Stimulated activated CD4-positive, alpha-beta T cell treated with anti-CD3 and anti-CD28 coated beads, Interleukin-1b, Interleukin-23, amount 100 ng/mL, for 4 hours (primary cell): Measurements from ENCODE around the gene EIF4G3.
"Not testable (repeated sequence)": the region's sequence is repeated elsewhere in the genome, so short reads cannot be mapped to it uniquely, and the experiment has no call there.

ENCODE experiments used
- DNase-seq, 2 donors: peaks; one replicate each; pipeline ENCODE4 v3.0.0-alpha.2; 2020; ENCODE audit warnings: low read depth in 2 of 2

The EIF4G3 gene

GRCh38 chr1:21154717-21155116 is 22.0 kb downstream of the EIF4G3 start:
- no peak for DNase-seq

GRCh38 chr1:21153388-21153787 is 23.3 kb downstream of the EIF4G3 start:
- no peak for DNase-seq

GRCh38 chr1:21152423-21153100 is 24.1 kb downstream of the EIF4G3 start:
- no peak for DNase-seq

GRCh38 chr1:21149855-21150432 is 26.8 kb downstream of the EIF4G3 start:
- DNase-seq: no peak

- DNase-seq: no peak
Observed at GRCh38 chr1:21149430-21149854, 27.3 kb downstream of the EIF4G3 start.

GRCh38 chr1:21143752-21144151 is 32.9 kb downstream of the EIF4G3 start:
- DNase-seq: no peak

- no peak for DNase-seq
Observed at GRCh38 chr1:21143138-21143537, 33.6 kb downstream of the EIF4G3 start.

GRCh38 chr1:21141030-21141429 is 35.7 kb downstream of the EIF4G3 start:
- DNase-seq: no peak

- no peak for DNase-seq
Observed at GRCh38 chr1:21139601-21140000, 37.1 kb downstream of the EIF4G3 start.

- not testable (repeated sequence) for DNase-seq
Observed at GRCh38 chr1:21136344-21136743, 40.4 kb downstream of the EIF4G3 start.

GRCh38 chr1:21131200-21131599 is 45.5 kb downstream of the EIF4G3 start:
- no peak for DNase-seq

- no peak for DNase-seq
Observed at GRCh38 chr1:21129407-21129806, 47.3 kb downstream of the EIF4G3 start.

GRCh38 chr1:21126324-21126723 is 50.4 kb downstream of the EIF4G3 start:
- DNase-seq: no peak

- no peak for DNase-seq
Observed at GRCh38 chr1:21124846-21125245, 51.9 kb downstream of the EIF4G3 start.

- no peak for DNase-seq
Observed at GRCh38 chr1:21123287-21123948, 53.3 kb downstream of the EIF4G3 start.

- DNase-seq: no peak
Observed at GRCh38 chr1:21121764-21122471, 54.8 kb downstream of the EIF4G3 start.

GRCh38 chr1:21118167-21118566 is 58.5 kb downstream of the EIF4G3 start:
- no peak for DNase-seq

GRCh38 chr1:21117597-21118001 is 59.1 kb downstream of the EIF4G3 start:
- no peak for DNase-seq

- DNase-seq: no peak
Observed at GRCh38 chr1:21117159-21117558, 59.5 kb downstream of the EIF4G3 start.

GRCh38 chr1:21115098-21115760 is 61.5 kb downstream of the EIF4G3 start:
- DNase-seq: no peak

GRCh38 chr1:21114431-21114830 is 62.3 kb downstream of the EIF4G3 start:
- DNase-seq: no peak

- no peak for DNase-seq
Observed at GRCh38 chr1:21110163-21110562, 66.5 kb downstream of the EIF4G3 start.
